HepG2 (cell line): ENCODE data around the gene SEPTIN2. TPM values are rescaled to one million over a fixed set of nuclear protein-coding genes. Genes with fewer than 3 reads are reported as not detected.

Experiments
- CBX1 ChIP-seq: IDR thresholded peaks from one replicate; pipeline ENCODE4 v1.6.1; 2016; ENCODE audit warnings: antibody characterized with exemption, low read depth
- HMG20B ChIP-seq: conservative IDR thresholded peaks from 2 replicates; pipeline ENCODE4 v1.6.1; 2016; ENCODE audit warnings: missing genetic modification reagents, missing compliant biosample characterization
- HOXA9 ChIP-seq: sonication (generic); formaldehyde crosslinking; IDR thresholded peaks from 2 replicates; pipeline ENCODE4 v1.8.1; 2022; ENCODE audit warnings: missing genetic modification reagents, mild to moderate bottlenecking, moderate library complexity, borderline replicate concordance
- IRF2 ChIP-seq: IDR thresholded peaks from 2 replicates; pipeline ENCODE4 v1.6.1; 2018; ENCODE audit warnings: missing genetic modification reagents, missing compliant biosample characterization
- KLF15 ChIP-seq: sonication (generic); formaldehyde crosslinking; IDR thresholded peaks from 2 replicates; pipeline ENCODE4 v1.8.1; 2023; ENCODE audit warnings: borderline replicate concordance, mild to moderate bottlenecking, inconsistent platforms, missing genetic modification reagents, mixed read lengths
- PHF8 ChIP-seq: sonication (generic); formaldehyde crosslinking; IDR thresholded peaks from 2 replicates; pipeline ENCODE4 v1.5.0; 2020; ENCODE audit warnings: missing genetic modification reagents
- RBAK ChIP-seq: sonication (generic); formaldehyde crosslinking; IDR thresholded peaks from 2 replicates; pipeline ENCODE4 v1.5.1; 2020; ENCODE audit warnings: mild to moderate bottlenecking, missing genetic modification reagents
- RELA ChIP-seq: sonication (generic); formaldehyde crosslinking; IDR thresholded peaks from 2 replicates; pipeline ENCODE4 v1.4.0; 2020; ENCODE audit warnings: missing genetic modification reagents
- TAF15 ChIP-seq: fragments of 200-400 bp; formaldehyde crosslinking; IDR thresholded peaks from one replicate; pipeline ENCODE4 v1.6.1; 2018; ENCODE audit warnings: mild to moderate bottlenecking, low read depth, low read length; ENCODE audit not compliant: poor library complexity, severe bottlenecking
- ZNF124 ChIP-seq: sonication (generic); formaldehyde crosslinking; IDR thresholded peaks from 2 replicates; pipeline ENCODE4 v1.4.0; 2020; ENCODE audit warnings: missing genetic modification reagents
- ZNF263 ChIP-seq: sonication (generic); formaldehyde crosslinking; IDR thresholded peaks from 2 replicates; pipeline ENCODE4 v1.4.0; 2020; ENCODE audit warnings: missing genetic modification reagents
- ZNF431 ChIP-seq: sonication (generic); formaldehyde crosslinking; IDR thresholded peaks from 2 replicates; pipeline ENCODE4 v1.9.0; 2022; ENCODE audit warnings: missing genetic modification reagents, low read depth, mild to moderate bottlenecking, borderline replicate concordance
- ZNF468 ChIP-seq: sonication (generic); formaldehyde crosslinking; IDR thresholded peaks from 2 replicates; pipeline ENCODE4 v1.8.0; 2022; ENCODE audit warnings: mild to moderate bottlenecking, moderate library complexity, missing genetic modification reagents
- ZNF777 ChIP-seq: sonication (generic); formaldehyde crosslinking; IDR thresholded peaks from 2 replicates; pipeline ENCODE4 v1.4.0; 2020; ENCODE audit warnings: missing genetic modification reagents
- ZNF879 ChIP-seq: sonication (generic); formaldehyde crosslinking; IDR thresholded peaks from 2 replicates; pipeline ENCODE4 v1.8.1; 2023; ENCODE audit warnings: missing genetic modification reagents
- ZSCAN21 ChIP-seq: sonication (generic); formaldehyde crosslinking; IDR thresholded peaks from 2 replicates; pipeline ENCODE4 v1.8.0; 2022; ENCODE audit warnings: mild to moderate bottlenecking, missing genetic modification reagents, moderate library complexity, borderline replicate concordance
- polyA plus RNA-seq, 8 experiments: library from polyadenylated mRNA; depleted of rRNA in 3 of 8; stranded (reverse) in 7 of 8; unstranded in 1 of 8; fragments of >200 nt; fragmentation: Illumina TruSeq in 4 of 8; extraction: Trizol in 4 of 8; gene quantifications; 2 replicates each; pipeline versions ENCODE4 v1.2.1 to v1.2.3, GENCODE V29; 2011 to 2016; ENCODE audit warnings: low read depth in 4 of 8, missing spikeins in 1 of 8, mixed read lengths in 1 of 8; ENCODE audit not compliant: insufficient read depth in 1 of 8
- total RNA-seq, 5 experiments: library from RNA; depleted of rRNA; stranded (reverse); fragments of >200 nt; fragmentation: Illumina TruSeq; extraction: Trizol; gene quantifications; 2 replicates each; pipeline ENCODE4 v1.2.3, GENCODE V29; 2016; ENCODE audit warnings: low read depth in 1 of 5
- TF ChIP-seq, protein P1 (sequence below): sonication (generic); formaldehyde crosslinking; IDR thresholded peaks from 2 replicates; pipeline ENCODE4 v1.5.0; 2020; ENCODE audit warnings: missing genetic modification reagents
- TF ChIP-seq, protein P2 (sequence below): sonication (generic); formaldehyde crosslinking; IDR thresholded peaks from 2 replicates; pipeline ENCODE4 v1.4.0; 2020; ENCODE audit warnings: missing genetic modification reagents
- TF ChIP-seq, protein P3 (sequence below), 2 experiments: sonication (generic) in 1 of 2; formaldehyde crosslinking in 1 of 2; IDR thresholded peaks; 2 replicates each; pipeline versions ENCODE4 v1.4.0 to v1.6.1; 2016 to 2020; ENCODE audit warnings: borderline replicate concordance in 1 of 2, low read depth in 1 of 2, mild to moderate bottlenecking in 1 of 2, missing genetic modification reagents in 1 of 2
- TF ChIP-seq, protein P4 (sequence below): sonication (generic); formaldehyde crosslinking; conservative IDR thresholded peaks from 2 replicates; pipeline ENCODE4 v1.4.0; 2020; ENCODE audit warnings: missing genetic modification reagents

Gene SEPTIN2
- total and polyA plus RNA-seq, 2 of the 13 experiments (the other 11 are each of a cell fraction or from before 2014, with no cell fraction given): 493 to 733 TPM

DNA sequence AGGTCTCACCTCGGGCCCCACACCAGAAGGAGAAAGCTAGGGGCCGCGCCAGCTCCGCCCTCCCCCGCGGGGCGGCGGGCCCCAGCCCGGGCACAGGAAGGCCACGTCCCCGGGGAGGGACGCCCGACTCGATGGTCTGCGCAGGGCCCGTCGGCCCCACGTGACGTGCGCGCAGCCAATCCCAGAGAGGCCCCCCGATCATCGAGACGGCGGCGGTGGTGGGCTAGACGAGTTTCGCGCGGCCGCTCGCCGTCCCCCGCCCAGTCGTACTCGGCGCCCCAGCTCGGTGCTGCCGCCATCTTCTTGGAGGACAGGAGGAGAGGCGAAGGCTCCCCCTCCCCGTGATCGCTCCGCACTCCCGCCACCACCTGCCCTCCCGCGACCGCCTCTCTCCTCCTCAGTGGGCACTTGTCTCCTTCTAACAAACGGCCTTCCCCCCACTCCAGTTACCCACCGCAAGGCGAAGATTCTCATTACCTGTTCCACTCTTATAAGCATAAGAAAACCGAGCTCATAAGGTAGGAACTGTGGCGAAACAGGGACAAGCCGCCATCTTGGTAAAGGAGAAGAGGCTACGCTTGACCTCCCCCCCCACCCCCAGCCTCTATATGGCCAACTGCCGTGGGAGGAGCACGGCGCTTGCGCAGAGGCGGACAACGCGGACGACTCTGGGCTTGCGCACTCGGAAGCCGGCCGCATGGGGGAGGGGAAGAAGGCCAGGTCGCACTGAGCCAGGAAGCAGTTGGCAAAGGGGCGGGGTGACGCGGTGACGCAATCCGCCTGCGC lies 439 bp upstream of the SEPTIN2 start, which contains the start of gene HDLBP (continued):
- TF ChIP-seq CBX1: peak; percentile 49
- TF ChIP-seq HOXA9 (CRISPR knock-in tag): 0 out of 2 replicates have a peak, but pooled peaks have one; percentile 84
- TF ChIP-seq ZNF431 (CRISPR knock-in tag): no peak
- TF ChIP-seq ZNF124 (CRISPR knock-in tag): peak; percentile 68; the same call in 1 of the 2 replicates
- peak; percentile 76; the same call in 1 of the 2 replicates for TF ChIP-seq KLF15 (CRISPR knock-in tag)
- peak; percentile 12 for TF ChIP-seq ZNF263 (CRISPR knock-in tag)
- no peak; the same call in none of the 2 replicates for TF ChIP-seq HMG20B (CRISPR knock-in tag)
- no peak for TF ChIP-seq ZNF468 (CRISPR knock-in tag)
- TF ChIP-seq, protein P1, sequence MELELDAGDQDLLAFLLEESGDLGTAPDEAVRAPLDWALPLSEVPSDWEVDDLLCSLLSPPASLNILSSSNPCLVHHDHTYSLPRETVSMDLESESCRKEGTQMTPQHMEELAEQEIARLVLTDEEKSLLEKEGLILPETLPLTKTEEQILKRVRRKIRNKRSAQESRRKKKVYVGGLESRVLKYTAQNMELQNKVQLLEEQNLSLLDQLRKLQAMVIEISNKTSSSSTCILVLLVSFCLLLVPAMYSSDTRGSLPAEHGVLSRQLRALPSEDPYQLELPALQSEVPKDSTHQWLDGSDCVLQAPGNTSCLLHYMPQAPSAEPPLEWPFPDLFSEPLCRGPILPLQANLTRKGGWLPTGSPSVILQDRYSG: no peak; the same call in 1 of the 2 replicates
- TF ChIP-seq PHF8 (CRISPR knock-in tag): peak; percentile 91
- 0 out of 2 replicates have a peak, but pooled peaks have one; percentile 42 for TF ChIP-seq ZNF879
- TF ChIP-seq RBAK (CRISPR knock-in tag): no peak
- peak; percentile 75 for TF ChIP-seq ZSCAN21 (CRISPR knock-in tag)
- peak; percentile 78 for TF ChIP-seq TAF15
- TF ChIP-seq, protein P2, sequence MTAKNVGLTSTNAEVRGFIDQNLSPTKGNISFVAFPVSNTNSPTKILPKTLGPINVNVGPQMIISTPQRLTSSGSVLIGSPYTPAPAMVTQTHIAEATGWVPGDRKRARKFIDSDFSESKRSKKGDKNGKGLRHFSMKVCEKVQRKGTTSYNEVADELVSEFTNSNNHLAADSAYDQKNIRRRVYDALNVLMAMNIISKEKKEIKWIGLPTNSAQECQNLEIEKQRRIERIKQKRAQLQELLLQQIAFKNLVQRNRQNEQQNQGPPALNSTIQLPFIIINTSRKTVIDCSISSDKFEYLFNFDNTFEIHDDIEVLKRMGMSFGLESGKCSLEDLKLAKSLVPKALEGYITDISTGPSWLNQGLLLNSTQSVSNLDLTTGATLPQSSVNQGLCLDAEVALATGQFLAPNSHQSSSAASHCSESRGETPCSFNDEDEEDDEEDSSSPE (CRISPR knock-in tag): peak; percentile 90
- peak; percentile 40; the same call in 1 of the 2 replicates for TF ChIP-seq ZNF777
- TF ChIP-seq, protein P3, sequence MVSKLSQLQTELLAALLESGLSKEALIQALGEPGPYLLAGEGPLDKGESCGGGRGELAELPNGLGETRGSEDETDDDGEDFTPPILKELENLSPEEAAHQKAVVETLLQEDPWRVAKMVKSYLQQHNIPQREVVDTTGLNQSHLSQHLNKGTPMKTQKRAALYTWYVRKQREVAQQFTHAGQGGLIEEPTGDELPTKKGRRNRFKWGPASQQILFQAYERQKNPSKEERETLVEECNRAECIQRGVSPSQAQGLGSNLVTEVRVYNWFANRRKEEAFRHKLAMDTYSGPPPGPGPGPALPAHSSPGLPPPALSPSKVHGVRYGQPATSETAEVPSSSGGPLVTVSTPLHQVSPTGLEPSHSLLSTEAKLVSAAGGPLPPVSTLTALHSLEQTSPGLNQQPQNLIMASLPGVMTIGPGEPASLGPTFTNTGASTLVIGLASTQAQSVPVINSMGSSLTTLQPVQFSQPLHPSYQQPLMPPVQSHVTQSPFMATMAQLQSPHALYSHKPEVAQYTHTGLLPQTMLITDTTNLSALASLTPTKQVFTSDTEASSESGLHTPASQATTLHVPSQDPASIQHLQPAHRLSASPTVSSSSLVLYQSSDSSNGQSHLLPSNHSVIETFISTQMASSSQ (IDR thresholded peaks at IDR 0.05; ENCODE audit: low read depth): 0 out of 2 replicates have a peak, but pooled peaks have one; percentile 5
- TF ChIP-seq, protein P3 (CRISPR knock-in tag; IDR thresholded peaks at IDR 0.05; ENCODE audit: borderline replicate concordance): peak; percentile 68; the same call in 1 of the 2 replicates
- TF ChIP-seq RELA (CRISPR knock-in tag): 0 out of 2 replicates have a peak, but pooled peaks have one; percentile 71
- TF ChIP-seq, protein P4, sequence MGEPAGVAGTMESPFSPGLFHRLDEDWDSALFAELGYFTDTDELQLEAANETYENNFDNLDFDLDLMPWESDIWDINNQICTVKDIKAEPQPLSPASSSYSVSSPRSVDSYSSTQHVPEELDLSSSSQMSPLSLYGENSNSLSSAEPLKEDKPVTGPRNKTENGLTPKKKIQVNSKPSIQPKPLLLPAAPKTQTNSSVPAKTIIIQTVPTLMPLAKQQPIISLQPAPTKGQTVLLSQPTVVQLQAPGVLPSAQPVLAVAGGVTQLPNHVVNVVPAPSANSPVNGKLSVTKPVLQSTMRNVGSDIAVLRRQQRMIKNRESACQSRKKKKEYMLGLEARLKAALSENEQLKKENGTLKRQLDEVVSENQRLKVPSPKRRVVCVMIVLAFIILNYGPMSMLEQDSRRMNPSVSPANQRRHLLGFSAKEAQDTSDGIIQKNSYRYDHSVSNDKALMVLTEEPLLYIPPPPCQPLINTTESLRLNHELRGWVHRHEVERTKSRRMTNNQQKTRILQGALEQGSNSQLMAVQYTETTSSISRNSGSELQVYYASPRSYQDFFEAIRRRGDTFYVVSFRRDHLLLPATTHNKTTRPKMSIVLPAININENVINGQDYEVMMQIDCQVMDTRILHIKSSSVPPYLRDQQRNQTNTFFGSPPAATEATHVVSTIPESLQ: no peak; the same call in 1 of the 2 replicates
- peak; percentile 94 for TF ChIP-seq IRF2 (CRISPR knock-in tag)
